HTERT RPE-1 (cell line): ENCODE measurements around the gene CTPS1.

Experiments
- in situ Hi-C: fragments of 300-500 bp; cut with MboI; formaldehyde crosslinking; loops from 4 replicates; pipeline ENCODE4 v1.14.3; 2020; ENCODE audit warnings: low sequenced_read_pairs

CTPS1 gene

DNA sequence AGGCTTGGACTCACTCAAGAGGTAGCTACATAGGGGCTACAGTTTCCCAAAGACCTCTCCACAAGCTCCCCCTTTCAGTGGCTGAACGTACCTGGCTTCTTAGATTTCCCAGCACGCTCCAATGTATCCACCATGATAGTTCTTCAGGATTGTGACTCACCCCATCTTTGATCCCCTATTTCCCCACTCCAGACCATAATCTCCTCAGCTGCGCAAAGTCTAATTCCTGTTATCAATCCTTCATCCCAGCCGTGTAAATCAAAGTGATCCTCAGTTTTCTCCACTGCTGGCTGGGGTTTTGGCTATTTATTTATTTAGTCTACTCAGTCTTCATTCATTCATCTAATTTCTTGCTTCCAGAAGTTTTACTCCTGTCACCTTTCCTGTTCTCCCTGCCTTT lies 13.1 kb upstream of the CTPS1 start:
- in situ Hi-C loops, result no loop called here

DNA sequence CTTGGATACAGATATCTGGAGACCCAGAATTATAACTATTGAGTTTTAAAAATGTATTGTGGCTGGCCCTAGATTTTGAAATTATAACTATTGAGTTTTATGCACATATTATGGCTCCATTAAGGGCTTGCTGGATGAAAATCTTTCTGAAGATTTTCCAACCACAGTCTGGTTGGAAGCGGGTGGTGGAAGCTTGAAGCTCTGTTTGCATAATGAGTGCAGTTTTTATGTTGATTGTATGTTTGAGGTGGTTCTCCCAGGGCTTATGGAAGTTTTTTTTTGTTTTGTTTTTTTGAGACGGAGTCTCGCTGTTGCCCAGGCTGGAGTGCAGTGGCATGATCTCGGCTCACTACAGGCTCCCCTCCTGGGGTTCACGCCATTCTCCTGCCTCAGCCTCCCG lies 10.1 kb upstream of the CTPS1 start:
- in situ Hi-C loops, result no loop called here

DNA sequence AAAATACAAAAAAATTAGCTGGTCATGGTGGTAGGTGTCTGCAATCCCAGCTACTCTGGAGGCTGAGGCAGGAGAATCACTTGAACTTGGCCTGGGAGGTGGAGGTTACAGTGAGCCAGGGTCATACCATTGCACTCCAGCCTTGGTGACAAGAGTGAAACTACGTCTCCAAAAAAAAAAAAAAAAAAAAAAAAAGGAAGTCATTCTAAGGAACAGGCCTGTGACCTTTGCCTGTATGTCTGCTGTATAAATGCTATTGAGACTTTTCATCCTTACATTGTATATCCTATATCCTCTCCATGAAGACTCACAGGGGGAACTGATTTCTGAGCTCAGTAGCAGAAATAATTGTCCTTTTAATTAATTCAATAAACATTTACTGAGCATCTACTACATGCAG lies 7.5 kb upstream of the CTPS1 start:
- in situ Hi-C loops, result no loop called here

DNA sequence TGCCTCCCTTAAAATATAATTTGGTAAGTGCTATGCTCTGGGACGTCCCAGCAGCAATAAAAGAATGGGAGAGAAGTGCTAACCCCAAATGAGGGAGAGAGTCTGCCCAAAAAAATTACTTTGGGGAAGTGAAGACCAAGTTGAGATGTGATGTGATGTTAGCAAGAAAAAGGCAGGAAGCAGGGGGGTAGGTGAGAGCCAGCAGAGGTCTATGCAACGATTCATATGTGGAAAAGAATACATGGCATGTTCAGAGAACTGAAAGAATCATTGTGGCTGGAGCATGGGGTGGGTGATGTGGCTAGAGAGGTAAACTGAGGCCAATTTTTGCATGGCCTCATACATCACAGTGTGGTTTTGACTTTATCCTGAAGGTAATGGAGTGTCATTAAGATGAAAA lies 5.6 kb upstream of the CTPS1 start:
- in situ Hi-C loops, result no loop called here

DNA sequence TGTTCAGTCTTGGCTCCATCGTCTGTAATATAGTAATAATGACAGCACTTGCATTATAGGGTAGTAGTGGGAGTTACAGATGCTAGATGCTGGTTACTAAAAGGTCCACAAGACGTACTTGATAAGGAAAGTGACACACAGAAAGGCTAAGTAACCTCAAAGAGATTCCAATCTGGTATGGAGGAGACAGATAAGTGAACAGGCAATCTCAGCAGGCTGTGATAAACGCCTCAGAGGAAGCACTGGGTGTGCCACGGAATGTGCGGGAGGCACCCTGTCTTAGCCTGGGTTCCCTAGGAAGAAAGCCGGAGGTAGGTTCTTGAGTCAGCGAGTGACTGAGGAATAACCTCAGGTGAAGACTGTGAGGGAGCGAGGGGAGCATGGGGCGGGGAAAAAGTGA lies 4.6 kb upstream of the CTPS1 start:
- in situ Hi-C loops, result no loop called here

DNA sequence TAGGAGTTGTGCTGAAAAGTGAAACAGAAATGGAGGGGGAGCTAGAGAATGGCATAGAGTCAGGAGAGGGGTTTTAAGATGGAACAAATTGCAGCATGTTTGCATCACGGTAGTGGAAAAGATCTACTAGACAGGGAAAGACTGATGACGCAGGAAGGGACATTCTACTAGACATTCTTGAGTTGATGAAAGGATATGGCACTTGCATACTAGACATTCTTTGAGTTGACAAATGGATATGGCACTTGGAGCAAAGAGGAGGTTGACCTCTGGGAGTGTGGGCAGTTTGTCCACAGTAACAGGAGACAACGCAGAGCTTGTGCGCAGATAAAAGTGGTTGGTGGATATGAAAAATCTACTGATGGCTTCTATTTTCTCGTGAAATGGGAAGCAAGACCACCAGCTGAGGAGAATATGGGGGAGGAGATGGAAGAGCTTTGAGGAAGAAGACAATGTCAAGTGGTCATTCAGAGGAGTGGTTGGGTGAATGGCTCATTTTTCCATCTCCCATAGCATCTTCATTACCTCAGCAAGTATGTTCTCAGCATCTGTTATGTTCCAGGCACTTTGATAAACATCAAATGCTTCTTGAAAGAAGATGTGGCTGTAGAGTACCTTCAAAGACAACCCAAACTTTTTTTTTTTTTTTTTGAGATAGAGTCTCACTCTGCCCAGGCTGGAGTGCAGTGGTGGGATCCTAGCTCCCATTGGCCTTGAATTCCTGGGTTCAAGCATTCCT lies 2.4 kb upstream of the CTPS1 start:
- in situ Hi-C loops, result no loop called here

DNA sequence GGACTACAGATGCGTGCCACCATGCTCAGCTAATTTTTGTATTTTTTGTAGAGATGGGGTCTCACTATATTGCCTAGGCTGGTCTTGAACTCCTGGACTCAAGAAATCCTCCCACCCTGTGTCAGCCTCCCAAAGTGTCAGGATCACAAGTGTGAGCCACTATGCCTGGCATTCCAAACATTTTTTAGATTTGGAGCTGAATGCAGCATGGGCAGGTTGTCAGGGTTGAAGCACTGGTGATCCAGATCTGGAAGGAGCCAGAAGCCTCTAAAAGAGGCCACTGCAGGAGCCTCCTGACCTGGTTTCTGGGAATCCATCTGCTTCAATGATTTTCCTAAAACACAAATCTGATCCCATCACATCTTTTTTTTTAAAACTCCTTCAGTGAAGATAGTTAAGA lies 1.8 kb upstream of the CTPS1 start:
- in situ Hi-C loops, result no loop called here

DNA sequence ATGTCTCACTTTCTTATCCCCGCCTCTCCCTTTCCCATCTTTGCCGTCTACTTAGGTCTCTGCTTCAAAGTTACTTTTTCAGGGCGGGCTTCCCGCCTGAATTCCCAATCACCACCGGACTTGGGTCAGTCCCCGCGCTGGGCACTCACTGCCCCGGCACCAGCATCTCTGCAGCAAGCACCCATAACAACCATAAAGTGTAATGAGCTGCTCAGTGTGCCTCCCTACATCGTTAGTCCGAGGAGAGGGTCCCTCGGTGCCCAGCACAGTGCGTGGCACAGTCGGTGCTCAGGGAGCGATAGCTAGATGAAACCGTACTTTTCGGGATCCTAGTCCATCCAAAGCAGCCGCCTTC lies 633 bp upstream of the CTPS1 start:
- in situ Hi-C loops, result no loop called here

DNA sequence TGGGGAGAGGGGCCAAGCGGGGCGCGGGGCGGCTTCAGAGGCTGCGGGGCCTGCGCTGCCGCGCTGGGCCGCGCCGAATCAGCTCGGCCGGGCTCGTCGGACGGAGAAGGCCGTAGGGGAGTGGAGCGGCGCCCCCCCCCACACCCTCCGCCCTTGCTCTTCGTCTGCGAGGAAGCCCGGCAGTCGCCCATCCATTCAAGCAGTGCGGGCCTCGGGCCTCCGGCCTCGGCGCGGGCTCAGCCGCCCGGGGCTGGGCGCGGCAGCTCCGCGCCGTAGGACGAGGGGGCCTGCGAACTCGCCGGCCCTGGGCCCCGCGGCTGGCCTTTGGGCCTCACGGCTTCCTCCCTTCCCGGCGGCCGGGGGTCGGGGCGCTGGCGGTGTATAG lies 564 bp downstream of the CTPS1 start:
- in situ Hi-C loops, result no loop called here

DNA sequence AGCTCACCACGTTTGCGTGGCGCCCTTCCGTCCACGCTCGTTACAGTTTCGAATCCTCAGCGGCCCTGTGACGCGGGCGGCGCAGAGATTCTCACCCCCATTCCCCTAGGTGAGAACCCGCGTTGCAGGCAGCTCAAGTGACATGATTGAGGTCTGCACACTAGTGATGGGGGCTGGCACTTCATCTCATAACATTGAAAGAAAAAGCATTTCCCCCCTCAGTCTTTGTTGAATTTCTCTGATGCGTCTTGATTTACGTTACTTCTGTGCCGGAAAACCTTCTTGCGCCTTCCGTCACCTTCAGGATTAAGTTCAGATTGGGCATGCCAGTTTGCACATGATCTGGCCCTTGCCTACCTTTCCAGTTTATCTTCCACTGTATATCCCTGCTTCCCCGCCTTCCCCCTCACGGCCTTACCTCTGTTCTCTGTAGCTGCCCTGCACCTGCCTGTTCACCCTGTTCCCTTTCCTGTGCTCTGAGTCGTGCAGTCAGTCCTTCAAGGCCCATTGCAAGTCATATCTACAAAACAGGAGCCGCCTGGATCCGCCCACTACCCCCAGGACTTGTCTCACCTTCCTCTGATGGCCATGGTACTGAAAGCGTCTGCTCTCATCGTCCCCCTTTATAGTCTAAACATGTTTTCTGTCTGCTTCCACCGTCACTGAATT lies 1.1 kb downstream of the CTPS1 start:
- in situ Hi-C loops, result no loop called here

DNA sequence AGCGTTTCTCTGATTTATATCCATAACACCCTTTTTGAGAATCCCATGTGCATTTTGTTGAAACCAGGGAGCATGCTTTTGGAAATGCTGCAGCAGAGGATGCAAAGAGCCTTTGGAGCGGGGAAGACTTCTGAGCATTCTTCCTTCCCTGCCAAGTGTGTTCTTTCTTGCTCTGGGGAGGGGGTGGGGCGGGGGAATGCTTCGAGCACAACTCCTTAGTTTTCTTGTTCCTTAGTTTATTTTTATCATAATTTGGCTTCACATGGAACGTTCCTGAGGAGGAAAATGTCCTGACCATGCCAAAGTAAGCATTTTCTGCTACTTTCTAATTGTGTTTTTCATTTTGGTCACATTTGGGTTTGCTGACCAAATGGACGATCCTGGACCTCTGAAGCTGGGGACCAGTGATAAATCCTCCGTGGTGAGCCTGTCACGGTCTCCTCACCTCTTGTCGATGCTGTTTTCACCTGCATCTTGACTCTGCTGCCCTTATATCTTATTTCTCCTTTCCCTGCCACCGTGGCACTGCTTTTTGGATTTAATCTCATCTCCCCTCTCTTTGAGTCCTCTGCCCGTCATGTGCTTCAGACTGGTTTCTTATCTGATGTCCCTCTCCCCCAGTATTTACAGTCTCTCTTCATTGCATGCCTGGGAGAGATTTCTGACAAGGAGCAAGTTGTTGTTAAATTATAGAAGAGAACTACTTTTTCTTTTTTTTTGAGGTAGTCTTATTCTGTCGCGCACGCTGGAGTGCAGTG lies 2.4 kb downstream of the CTPS1 start:
- in situ Hi-C loops, result no loop called here

DNA sequence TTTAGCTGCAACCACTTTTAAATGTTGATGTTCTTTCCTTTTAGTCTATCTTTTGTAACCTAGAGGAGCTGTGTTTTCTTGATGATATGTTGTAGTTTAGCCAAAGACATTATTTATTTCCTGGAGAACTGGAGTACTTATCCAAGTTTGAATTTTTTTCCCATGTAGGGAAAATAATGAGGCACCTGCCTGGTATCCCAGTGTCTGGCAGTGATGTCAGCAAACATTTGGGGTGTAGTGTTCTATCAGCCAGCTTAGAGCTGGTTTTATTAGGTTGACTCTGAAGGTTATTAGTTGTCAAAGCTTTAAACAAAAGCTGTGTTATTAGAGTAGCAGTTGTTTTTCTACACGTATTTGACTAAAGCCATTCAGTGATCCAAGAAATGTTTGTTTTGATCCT lies 3.2 kb downstream of the CTPS1 start:
- in situ Hi-C loops, result no loop called here

DNA sequence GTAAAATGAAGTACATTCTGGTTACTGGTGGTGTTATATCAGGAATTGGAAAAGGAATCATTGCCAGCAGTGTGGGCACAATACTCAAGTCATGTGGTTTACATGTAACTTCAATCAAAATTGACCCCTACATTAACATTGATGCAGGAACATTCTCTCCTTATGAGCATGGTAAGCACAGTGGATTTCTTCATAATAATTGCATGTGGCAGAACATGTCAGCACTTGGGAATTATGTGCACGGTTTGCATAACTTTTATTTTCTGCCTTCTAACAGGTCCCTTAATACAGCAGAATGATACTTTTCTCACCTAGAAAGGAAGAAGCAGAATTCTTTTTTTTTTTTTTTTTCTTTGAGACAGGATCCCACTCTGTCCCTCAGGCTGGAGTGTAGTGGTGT lies 3.8 kb downstream of the CTPS1 start:
- in situ Hi-C loops, result no loop called here

DNA sequence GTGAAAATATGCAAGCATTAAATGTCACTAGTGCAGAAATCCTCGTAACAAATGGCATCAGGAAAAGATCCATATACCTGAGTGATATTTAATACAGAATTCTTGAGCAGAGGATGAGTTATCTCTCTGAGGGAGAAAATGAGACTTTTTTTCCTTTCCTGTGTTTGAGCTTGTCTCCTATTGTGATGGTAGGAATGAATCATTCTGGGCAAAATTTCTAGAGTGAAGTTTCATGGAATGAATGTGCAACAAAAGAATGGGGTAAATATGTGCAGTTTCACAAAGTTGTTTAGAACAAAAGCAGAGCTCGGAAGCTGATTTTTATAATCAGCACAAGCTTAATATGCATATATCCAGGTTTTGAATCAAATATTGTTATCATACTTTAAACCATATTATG lies 4.6 kb downstream of the CTPS1 start:
- in situ Hi-C loops, result no loop called here

DNA sequence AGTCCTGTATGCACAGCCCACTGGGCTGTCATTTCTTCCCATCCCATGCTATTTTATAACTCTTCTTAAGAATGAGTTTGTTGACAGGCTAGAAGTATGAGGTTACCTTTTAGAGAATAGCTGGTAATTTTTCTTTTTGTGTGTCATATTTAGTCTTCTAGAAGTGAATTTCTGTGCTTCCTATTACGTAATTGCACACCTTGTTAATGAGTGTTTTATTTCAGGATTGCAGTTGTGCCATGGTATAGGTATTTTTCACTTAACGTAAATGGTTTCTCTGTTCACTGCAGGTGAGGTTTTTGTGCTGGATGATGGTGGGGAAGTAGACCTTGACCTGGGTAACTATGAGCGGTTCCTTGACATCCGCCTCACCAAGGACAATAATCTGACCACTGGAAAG lies 5.0 kb downstream of the CTPS1 start:
- in situ Hi-C loops, result no loop called here

DNA sequence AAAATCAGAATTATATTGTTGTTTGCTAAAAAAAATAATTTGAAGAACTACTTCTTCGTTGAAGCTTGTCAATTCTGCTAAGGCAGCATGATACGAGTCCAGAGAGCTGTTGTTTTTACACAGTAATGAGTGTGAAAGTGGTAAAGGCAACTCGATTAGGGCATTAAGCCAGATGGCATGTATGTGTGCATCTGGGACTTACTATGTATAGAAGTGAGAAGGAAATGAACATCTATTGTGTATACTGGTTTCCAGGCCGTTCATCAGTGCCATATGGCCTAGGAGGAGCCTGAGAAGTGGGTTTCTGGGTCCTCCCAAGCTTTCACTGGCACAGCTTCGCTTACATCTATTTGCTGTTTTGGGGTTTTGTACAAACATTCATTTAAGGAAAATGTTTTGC lies 5.7 kb downstream of the CTPS1 start:
- in situ Hi-C loops, result no loop called here

DNA sequence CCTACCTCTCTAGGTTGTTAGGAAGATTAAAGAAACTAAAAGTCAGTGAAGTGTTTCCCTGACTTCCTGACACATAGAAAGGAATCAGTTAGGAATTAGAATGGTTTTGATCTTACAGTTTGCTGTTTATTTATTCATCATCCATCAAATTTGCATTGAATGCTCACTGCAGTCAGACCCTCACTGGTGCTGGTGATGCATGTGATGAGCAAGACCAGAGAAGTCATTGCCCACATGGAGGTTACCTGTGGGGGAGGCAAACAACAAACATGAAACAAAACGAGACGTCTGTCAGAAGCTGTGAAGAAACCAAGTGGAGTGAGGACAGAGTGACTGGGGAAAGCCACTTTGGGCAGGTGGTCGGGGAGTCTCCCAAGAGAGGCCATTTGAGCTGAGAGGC lies 6.4 kb downstream of the CTPS1 start:
- in situ Hi-C loops, result no loop called here

DNA sequence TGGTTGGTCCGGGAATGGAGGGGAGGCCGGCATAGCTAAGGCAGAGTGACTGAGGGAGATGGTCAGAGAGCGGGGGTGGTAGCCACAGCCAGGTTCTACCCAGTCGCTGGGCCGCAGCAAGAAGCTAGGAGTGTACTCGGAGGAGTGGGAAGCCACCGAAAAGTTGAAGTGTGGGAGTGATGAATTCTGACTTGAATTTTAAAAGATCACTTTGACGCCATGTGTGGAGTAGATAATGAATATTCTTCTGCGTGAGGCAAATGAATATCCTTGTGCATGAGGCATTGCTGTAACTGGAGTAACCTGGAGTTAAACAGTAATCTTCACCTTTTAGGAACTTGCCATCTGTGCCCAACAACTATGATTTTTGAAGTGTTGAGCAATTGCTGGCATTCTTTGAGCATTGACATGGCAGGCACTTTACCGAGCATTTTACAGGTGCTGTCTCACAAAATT lies 6.9 kb downstream of the CTPS1 start:
- in situ Hi-C loops, result no loop called here

DNA sequence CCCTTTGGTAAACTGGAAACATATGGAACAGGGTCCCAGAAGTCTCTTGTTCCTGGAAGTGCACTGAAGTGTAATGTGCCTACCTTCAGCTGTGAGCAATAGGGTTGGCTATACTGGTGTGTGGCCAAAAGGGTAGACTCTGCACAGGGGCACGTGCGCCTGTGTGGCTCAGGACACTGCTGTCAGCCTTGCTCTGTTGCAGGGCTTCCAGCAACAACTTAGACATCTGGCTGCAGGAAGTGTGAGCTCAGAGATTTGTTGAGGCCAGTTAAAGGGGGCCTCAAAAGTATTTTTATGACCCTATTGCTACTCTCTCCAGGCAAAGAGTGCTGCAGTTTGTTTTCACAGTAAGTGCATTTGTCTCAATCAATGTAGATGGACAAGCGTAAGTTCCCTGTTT lies 7.5 kb downstream of the CTPS1 start:
- in situ Hi-C loops, result no loop called here

DNA sequence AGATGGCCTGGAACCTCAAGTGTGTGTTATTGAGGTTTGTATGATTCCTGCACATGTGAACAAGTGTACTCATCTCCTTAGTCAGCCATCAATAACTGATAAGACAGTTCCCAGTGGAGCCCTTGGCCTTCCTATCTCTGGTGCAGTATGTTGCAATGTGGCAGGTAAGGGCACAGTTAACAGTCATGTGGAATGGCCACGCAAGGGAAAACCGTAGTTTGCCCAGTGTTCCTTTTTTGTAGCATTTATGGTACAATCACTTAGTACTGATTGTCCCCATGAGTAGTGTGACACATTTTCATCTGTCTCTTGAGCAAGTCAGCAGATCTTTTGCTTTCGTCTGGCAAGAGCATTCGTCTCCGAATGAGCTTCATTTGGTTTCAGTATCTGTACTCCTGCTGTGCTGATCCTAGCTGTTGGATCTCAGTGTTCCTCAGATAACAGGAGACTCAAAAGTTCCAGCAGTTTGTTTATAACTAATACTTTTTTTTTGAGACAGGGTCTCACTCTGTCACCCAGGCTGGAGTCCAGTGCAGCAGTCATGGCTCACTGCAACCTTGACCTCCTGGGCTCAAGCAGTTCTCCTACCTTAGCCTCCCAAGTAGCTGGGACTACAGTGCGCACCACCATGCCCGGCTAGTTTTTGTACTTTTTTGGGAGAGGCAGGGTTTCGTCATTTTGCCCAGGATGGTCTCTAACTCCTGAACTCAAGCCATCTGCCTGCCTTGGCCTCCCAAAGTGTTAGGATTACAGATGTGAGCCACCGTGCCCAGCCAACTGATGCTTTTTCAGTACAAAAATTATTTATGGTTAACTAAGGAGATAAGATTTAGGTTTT lies 8.2 kb downstream of the CTPS1 start:
- in situ Hi-C loops, result no loop called here

DNA sequence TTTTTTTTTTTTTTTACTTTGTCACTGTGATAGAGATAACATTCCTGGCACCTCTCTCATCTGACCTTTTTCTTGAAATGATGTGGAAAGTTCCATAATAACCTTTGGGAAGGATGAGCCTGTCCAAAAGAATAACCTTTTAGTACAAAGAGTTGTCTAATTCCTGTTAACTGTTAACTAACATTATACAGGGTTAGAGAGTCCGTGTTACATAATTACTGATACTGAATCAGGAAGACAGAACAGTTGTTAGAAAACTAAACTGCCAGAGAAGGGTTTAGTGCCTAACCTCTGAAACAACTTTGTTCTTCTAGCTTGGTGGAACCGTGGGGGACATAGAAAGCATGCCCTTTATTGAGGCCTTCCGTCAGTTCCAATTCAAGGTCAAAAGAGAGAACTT lies 8.8 kb downstream of the CTPS1 start:
- in situ Hi-C loops, result no loop called here
